Activated CD8-positive, alpha-beta T cell treated with anti-CD3 and anti-CD28 coated beads for 36 hours (primary cell): ENCODE data around the gene NRG4. TPM values are rescaled to one million over a fixed set of nuclear protein-coding genes. Genes with fewer than 3 reads are reported as not detected.

ENCODE experiments used
- ATAC-seq: fragments of 200-7000 bp; cut with Tn5 transposase; one replicate; pipeline ENCODE4 v1.10.0; 2021; ENCODE audit warnings: mild to moderate bottlenecking, moderate library complexity
- CTCF ChIA-PET: fragments of 350-600 bp; sonication (Branson Sonifier 250); formaldehyde crosslinking; loops from one replicate; lab custom pipeline; 2021; ENCODE audit warnings: antibody characterized with exemption; lab: Charles Lee
- POLR2A ChIA-PET: fragments of 350-600 bp; sonication (Branson Sonifier 250); formaldehyde crosslinking; loops from one replicate; lab custom pipeline; 2021; ENCODE audit warnings: antibody characterized with exemption; lab: Charles Lee
- DNase-seq: peaks from one replicate; pipeline ENCODE4 v3.0.0-alpha.2; 2020
- H3K27ac Mint-ChIP-seq: one replicate; pipeline ENCODE4 v1.8.0; 2021; ENCODE audit warnings: mild to moderate bottlenecking, mixed read lengths
- H3K27me3 Mint-ChIP-seq: one replicate; pipeline ENCODE4 v1.8.0; 2021; ENCODE audit warnings: mixed read lengths
- H3K36me3 Mint-ChIP-seq: one replicate; pipeline ENCODE4 v1.8.0; 2021; ENCODE audit warnings: low read depth, mixed read lengths
- H3K4me1 Mint-ChIP-seq: one replicate; pipeline ENCODE4 v1.8.0; 2021; ENCODE audit warnings: low read depth, mixed read lengths
- H3K4me3 Mint-ChIP-seq: one replicate; pipeline ENCODE4 v1.8.0; 2021; ENCODE audit warnings: mild to moderate bottlenecking, moderate library complexity, mixed read lengths
- H3K9me3 Mint-ChIP-seq: one replicate; pipeline ENCODE4 v1.8.0; 2021; ENCODE audit warnings: mixed read lengths
- CTCF ChIP-seq: fragments of 200-600 bp; IDR thresholded peaks from one replicate; pipeline ENCODE4 v1.8.0; 2022; ENCODE audit warnings: antibody characterized with exemption, mild to moderate bottlenecking
- intact Hi-C: fragments of 100-400 bp; cut with micrococcal nuclease; formaldehyde crosslinking; loops from one replicate; pipeline ENCODE4 v1.10.0; 2022
- total RNA-seq, 2 experiments: library from RNA; stranded (reverse); gene quantifications; one replicate each; pipeline ENCODE4 v1.2.3, GENCODE V29; 2021

NRG4 gene
- total RNA-seq, 2 experiments from 2014 or later, result not detected

- H3K4me1 Mint-ChIP-seq, result peaks cover 3% of the 10 kb centered on the region
- intact Hi-C loops, result no loop called here
- H3K9me3 Mint-ChIP-seq, result no peaks in the 10 kb centered on the region
- peaks cover 1% of the 10 kb centered on the region for H3K36me3 Mint-ChIP-seq
- CTCF ChIA-PET, result no interaction called here
- no peak for TF ChIP-seq CTCF
- POLR2A ChIA-PET, result no interaction called here
- H3K4me3 Mint-ChIP-seq, result no peak overlapping the region
- DNase-seq, result no peak
- H3K27me3 Mint-ChIP-seq, result peaks cover 14% of the 10 kb centered on the region
- no peak overlapping the region for H3K27ac Mint-ChIP-seq
- no peak for ATAC-seq
These were observed 68.5 kb downstream of the NRG4 start for GRCh38 chr15:75943713-75944215.

GRCh38 chr15:75943246-75943645, 69.0 kb downstream of the NRG4 start:
- DNase-seq (no peak), ATAC-seq (no peak)
- CTCF ChIA-PET, result no interaction called here
- H3K4me1 Mint-ChIP-seq, result peaks cover 3% of the 10 kb centered on the region
- H3K4me3 Mint-ChIP-seq, result no peak overlapping the region
- H3K27me3 Mint-ChIP-seq, result peaks cover 12% of the 10 kb centered on the region
- intact Hi-C loops, result no loop called here
- TF ChIP-seq CTCF, result no peak
- no peak overlapping the region for H3K27ac Mint-ChIP-seq
- peaks cover 5% of the 10 kb centered on the region for H3K9me3 Mint-ChIP-seq
- POLR2A ChIA-PET, result no interaction called here
- H3K36me3 Mint-ChIP-seq, result peaks cover 6% of the 10 kb centered on the region

GRCh38 chr15:75942464-75942863, 69.8 kb downstream of the NRG4 start:
- ChIA-PET POLR2A (interaction anchor here (0.6 kb wide), 1 partner anchor 21 kb away, joined by 4 read pairs; no protein-coding TSS in a partner anchor), CTCF (no interaction called here)
- peaks cover 10% of the 10 kb centered on the region for H3K9me3 Mint-ChIP-seq
- intact Hi-C loops, result no loop called here
- peaks cover 9% of the 10 kb centered on the region for H3K27me3 Mint-ChIP-seq
- peaks cover 3% of the 10 kb centered on the region for H3K4me1 Mint-ChIP-seq
- no peak overlapping the region for H3K4me3 Mint-ChIP-seq
- DNase-seq (no peak), ATAC-seq (no peak)
- peaks cover 14% of the 10 kb centered on the region for H3K36me3 Mint-ChIP-seq
- no peak for TF ChIP-seq CTCF
- no peak overlapping the region for H3K27ac Mint-ChIP-seq

GRCh38 chr15:75930866-75931265, 81.4 kb downstream of the NRG4 start:
- TF ChIP-seq CTCF, result no peak
- DNase-seq (no peak), ATAC-seq (no peak)
- ChIA-PET CTCF (interaction anchor here (1.0 to 1.5 kb wide), 5 partner anchors 16 to 244 kb away, joined by 3 to 4 read pairs (median 3); no protein-coding TSS in a partner anchor), POLR2A (no interaction called here)
- H3K9me3 Mint-ChIP-seq, result no peaks in the 10 kb centered on the region
- intact Hi-C loops, result no loop called here
- H3K27ac Mint-ChIP-seq, result no peak overlapping the region
- H3K4me3 Mint-ChIP-seq, result no peak overlapping the region
- no peaks in the 10 kb centered on the region for H3K27me3 Mint-ChIP-seq
- H3K36me3 Mint-ChIP-seq, result peaks cover 48% of the 10 kb centered on the region
- H3K4me1 Mint-ChIP-seq, result peaks cover 32% of the 10 kb centered on the region

- intact Hi-C loops, result no loop called here
- ATAC-seq (peak; percentile 58), DNase-seq (peak; percentile 35)
- ChIA-PET CTCF (interaction anchor here (1.4 to 2.4 kb wide), 3 partner anchors 32 to 127 kb away, joined by 4 to 7 read pairs (median 4); no protein-coding TSS in a partner anchor), POLR2A (interaction anchor here (0.8 kb wide), 1 partner anchor 26 kb away, joined by 3 read pairs; the partner anchor contains the start of gene FBXO22)
- peaks cover 49% of the 10 kb centered on the region for H3K36me3 Mint-ChIP-seq
- no peaks in the 10 kb centered on the region for H3K27me3 Mint-ChIP-seq
- no peak overlapping the region for H3K4me3 Mint-ChIP-seq
- H3K27ac Mint-ChIP-seq, result no peak overlapping the region
- no peaks in the 10 kb centered on the region for H3K9me3 Mint-ChIP-seq
- no peak for TF ChIP-seq CTCF
- H3K4me1 Mint-ChIP-seq, result peaks cover 36% of the 10 kb centered on the region
These were observed 82.2 kb downstream of the NRG4 start for GRCh38 chr15:75929799-75930565.
